HepG2 (cell line): Measurements from ENCODE around the gene ATP10A. TPM values are rescaled to one million over a fixed set of nuclear protein-coding genes. Genes with fewer than 3 reads are reported as not detected.

Experiments
- ATAC-seq: fragments of 200-7000 bp; cut with Tn5 transposase; 3 replicates; pipeline ENCODE4 v1.9.1; 2020; ENCODE audit warnings: mild to moderate bottlenecking, moderate library complexity
- BruUV-seq: library from RNA; stranded (reverse); fragments of 400-500 nt; replicated peaks from 2 replicates; lab custom pipeline; 2021; lab: Mats Ljungman, UMichigan
- CTCF ChIA-PET: fragments of 300-600 bp; formaldehyde crosslinking; extraction: SDS; loops from one replicate; lab custom pipeline; 2021; ENCODE audit warnings: low total read pairs, inconsistent platforms, low intra/inter-chr PET ratio; lab: Yijun Ruan, JAX
- POLR2A ChIA-PET: fragments of 350-600 bp; sonication (Branson Sonifier 250); formaldehyde crosslinking; loops from one replicate; lab custom pipeline; 2020; ENCODE audit warnings: antibody characterized with exemption, inconsistent platforms; lab: Yijun Ruan, JAX
- DNase-seq: peaks from one replicate; pipeline ENCODE4 v3.0.0-alpha.2; 2015; ENCODE audit warnings: low spot score
- FAIRE-seq: peaks from 3 replicates; lab custom pipeline; 2011; peaks lifted over from hg19 to GRCh38; lab: Jason Lieb, UNC
- H2AFZ ChIP-seq: one replicate; pipeline ENCODE4 v1.6.1; 2011; ENCODE audit warnings: low read length, inconsistent platforms
- H3K27ac ChIP-seq: fragments of 300-600 bp; 3 replicates; pipeline ENCODE4 v1.8.0; 2011; ENCODE audit warnings: mixed run types, mild to moderate bottlenecking, mixed read lengths, low read length, inconsistent platforms; ENCODE audit not compliant: insufficient read depth; ENCODE audit errors: extremely low read length
- H3K27me3 ChIP-seq, 2 experiments: fragments of 200-600 bp in 1 of 2; 2 replicates in 1 of 2; 3 replicates in 1 of 2; pipeline versions ENCODE4 v1.6.0 to v1.8.0; 2011; ENCODE audit warnings: low read length in 2 of 2, mild to moderate bottlenecking in 2 of 2, moderate library complexity in 2 of 2, inconsistent platforms in 1 of 2; ENCODE audit not compliant: insufficient read depth in 2 of 2, control insufficient read depth in 1 of 2
- H3K36me3 ChIP-seq, 2 experiments: fragments of 200-600 bp in 1 of 2; replicated peaks in 1 of 2; 2 replicates in 1 of 2; 3 replicates in 1 of 2; pipeline versions ENCODE4 v1.5.1 to v1.8.0; 2011; ENCODE audit warnings: low read length in 2 of 2, inconsistent platforms in 1 of 2; ENCODE audit not compliant: insufficient read depth in 2 of 2, control insufficient read depth in 1 of 2
- H3K4me1 ChIP-seq: 2 replicates; pipeline ENCODE4 v1.5.1; 2012; ENCODE audit warnings: low read length, inconsistent platforms; ENCODE audit not compliant: insufficient read depth
- H3K4me2 ChIP-seq: 2 replicates; pipeline ENCODE4 v1.6.0; 2011; ENCODE audit warnings: low read depth, low read length, inconsistent platforms
- H3K4me3 ChIP-seq, 3 experiments: fragments of 200-600 bp in 1 of 3; sonication (generic), shearing (Covaris generic) in 1 of 3; replicated peaks in 1 of 3; 2 replicates each; pipeline ENCODE4 v1.5.1; 2011 to 2016; ENCODE audit warnings: low read length in 3 of 3, inconsistent platforms in 2 of 3, low read depth in 2 of 3, mild to moderate bottlenecking in 2 of 3, control low read depth in 1 of 3, mixed read lengths in 1 of 3; ENCODE audit not compliant: insufficient read depth in 1 of 3
- H3K79me2 ChIP-seq: one replicate; pipeline ENCODE4 v1.6.1; 2011; ENCODE audit warnings: low read length, inconsistent platforms; ENCODE audit not compliant: insufficient read depth
- H3K9ac ChIP-seq: 2 replicates; pipeline ENCODE4 v1.6.0; 2011; ENCODE audit warnings: mild to moderate bottlenecking, low read depth, low read length, inconsistent platforms; ENCODE audit not compliant: insufficient read depth
- H3K9me3 ChIP-seq: 2 replicates; pipeline ENCODE4 v1.5.1; 2012; ENCODE audit warnings: mild to moderate bottlenecking, low read length
- H4K20me1 ChIP-seq: 2 replicates; pipeline ENCODE4 v1.6.0; 2011; ENCODE audit warnings: inconsistent platforms, mild to moderate bottlenecking, low read length, moderate library complexity; ENCODE audit not compliant: insufficient read depth
- FOXK1 ChIP-seq: sonication (generic); formaldehyde crosslinking; IDR thresholded peaks from 2 replicates; pipeline ENCODE4 v1.4.0; 2020; ENCODE audit warnings: low read depth, missing genetic modification reagents, borderline replicate concordance
- FOXP1 ChIP-seq, 2 experiments: fragments of 450-650 bp in 1 of 2; IDR thresholded peaks; 2 replicates each; pipeline ENCODE4 v1.6.1; 2017 to 2018; ENCODE audit warnings: antibody characterized with exemption in 1 of 2
- PAX8 ChIP-seq: sonication (generic); formaldehyde crosslinking; IDR thresholded peaks from 2 replicates; pipeline ENCODE4 v1.8.0; 2022; ENCODE audit warnings: mild to moderate bottlenecking, missing genetic modification reagents, borderline replicate concordance
- RERE ChIP-seq: IDR thresholded peaks from 2 replicates; pipeline ENCODE4 v1.6.1; 2016; ENCODE audit warnings: low read depth, missing genetic modification reagents, missing compliant biosample characterization
- SNAPC2 ChIP-seq: sonication (generic); formaldehyde crosslinking; IDR thresholded peaks from 2 replicates; pipeline ENCODE4 v1.8.1; 2022; ENCODE audit warnings: mild to moderate bottlenecking, missing genetic modification reagents
- XRCC5 ChIP-seq: fragments of 200-400 bp; formaldehyde crosslinking; optimal IDR thresholded peaks from 2 replicates; pipeline ENCODE3; 2017; ENCODE audit warnings: mild to moderate bottlenecking, low read length
- ZFP1 ChIP-seq: IDR thresholded peaks from 2 replicates; pipeline ENCODE4 v1.6.1; 2016
- WGBS: methylation state at CpG from one replicate; pipeline ENCODE4 v1.1.6; 2017; ENCODE audit warnings: low lambda C conversion rate; 5-methylcytosine and 5-hydroxymethylcytosine counted together
- in situ Hi-C: cut with HindIII; loops from 2 replicates; pipeline ENCODE4 v1.10.0; 2017; ENCODE audit warnings: low pct_unique_long_range_greater_than_20kb; ENCODE audit not compliant: extremely low pct_ligation_motif_present
- intact Hi-C: fragments of 100-400 bp; cut with micrococcal nuclease; formaldehyde crosslinking; loops from one replicate; pipeline ENCODE4 v1.10.0; 2022; ENCODE audit not compliant: unreplicated experiment
- polyA plus RNA-seq, 8 experiments: library from polyadenylated mRNA; depleted of rRNA in 3 of 8; stranded (reverse) in 7 of 8; unstranded in 1 of 8; fragments of >200 nt; fragmentation: Illumina TruSeq in 4 of 8; extraction: Trizol in 4 of 8; gene quantifications; 2 replicates each; pipeline versions ENCODE4 v1.2.1 to v1.2.3, GENCODE V29; 2011 to 2016; ENCODE audit warnings: low read depth in 4 of 8, missing spikeins in 1 of 8, mixed read lengths in 1 of 8; ENCODE audit not compliant: insufficient read depth in 1 of 8
- total RNA-seq, 5 experiments: library from RNA; depleted of rRNA; stranded (reverse); fragments of >200 nt; fragmentation: Illumina TruSeq; extraction: Trizol; gene quantifications; 2 replicates each; pipeline ENCODE4 v1.2.3, GENCODE V29; 2016; ENCODE audit warnings: low read depth in 1 of 5
- TF ChIP-seq, protein P1 (sequence below): sonication (generic); formaldehyde crosslinking; IDR thresholded peaks from 2 replicates; pipeline ENCODE4 v1.8.0; 2022; ENCODE audit warnings: mild to moderate bottlenecking, missing genetic modification reagents, moderate library complexity
- TF ChIP-seq, protein P2 (sequence below): sonication (generic); formaldehyde crosslinking; IDR thresholded peaks from 2 replicates; pipeline ENCODE4 v1.8.0; 2022; ENCODE audit warnings: missing genetic modification reagents, mild to moderate bottlenecking, moderate library complexity, borderline replicate concordance

Gene ATP10A
- total and polyA plus RNA-seq, 2 of the 13 experiments (the other 11 are each of a cell fraction or from before 2014, with no cell fraction given), result 0.58 to 4.2 TPM

DNA sequence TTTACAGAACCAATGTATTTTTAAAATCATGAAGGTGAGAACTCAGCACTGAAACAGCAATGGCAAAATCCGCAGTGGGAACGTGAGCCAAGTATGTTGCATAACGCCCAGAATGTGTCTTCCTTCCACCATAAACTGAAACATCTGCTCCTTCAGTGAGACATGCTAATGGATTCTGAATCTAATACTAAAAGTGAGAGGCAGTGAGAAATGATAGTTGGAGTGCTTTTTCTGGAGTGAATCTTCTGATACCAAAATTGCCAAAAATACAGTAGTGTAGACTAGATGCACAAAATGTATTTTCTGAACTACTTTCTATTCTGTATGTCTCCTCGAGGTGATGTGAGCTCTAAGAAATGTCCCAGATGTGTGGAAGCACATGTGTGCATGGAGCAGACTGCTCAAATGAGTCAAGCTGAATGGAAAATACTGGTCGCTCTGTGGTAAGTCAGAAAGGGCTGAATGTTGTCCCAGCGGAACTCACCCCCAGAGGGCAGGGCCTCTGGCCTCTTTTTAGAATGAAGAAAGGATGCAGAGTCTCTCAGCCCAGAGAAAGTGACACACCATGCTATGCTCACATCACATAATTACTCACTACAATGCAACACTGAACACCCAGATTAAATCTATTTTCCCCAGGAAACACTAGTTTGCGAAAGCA is 73.0 kb downstream of the ATP10A start (continued):
- no peak for TF ChIP-seq FOXP1 (IDR thresholded peaks at IDR 0.05)
- TF ChIP-seq FOXP1 (CRISPR knock-in tag; IDR thresholded peaks at IDR 0.05), result no peak
- TF ChIP-seq, protein P1, sequence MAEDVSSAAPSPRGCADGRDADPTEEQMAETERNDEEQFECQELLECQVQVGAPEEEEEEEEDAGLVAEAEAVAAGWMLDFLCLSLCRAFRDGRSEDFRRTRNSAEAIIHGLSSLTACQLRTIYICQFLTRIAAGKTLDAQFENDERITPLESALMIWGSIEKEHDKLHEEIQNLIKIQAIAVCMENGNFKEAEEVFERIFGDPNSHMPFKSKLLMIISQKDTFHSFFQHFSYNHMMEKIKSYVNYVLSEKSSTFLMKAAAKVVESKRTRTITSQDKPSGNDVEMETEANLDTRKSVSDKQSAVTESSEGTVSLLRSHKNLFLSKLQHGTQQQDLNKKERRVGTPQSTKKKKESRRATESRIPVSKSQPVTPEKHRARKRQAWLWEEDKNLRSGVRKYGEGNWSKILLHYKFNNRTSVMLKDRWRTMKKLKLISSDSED (CRISPR knock-in tag), result no peak
- no peak for TF ChIP-seq FOXK1 (CRISPR knock-in tag)
- no peak for TF ChIP-seq ZFP1 (CRISPR knock-in tag)

DNA sequence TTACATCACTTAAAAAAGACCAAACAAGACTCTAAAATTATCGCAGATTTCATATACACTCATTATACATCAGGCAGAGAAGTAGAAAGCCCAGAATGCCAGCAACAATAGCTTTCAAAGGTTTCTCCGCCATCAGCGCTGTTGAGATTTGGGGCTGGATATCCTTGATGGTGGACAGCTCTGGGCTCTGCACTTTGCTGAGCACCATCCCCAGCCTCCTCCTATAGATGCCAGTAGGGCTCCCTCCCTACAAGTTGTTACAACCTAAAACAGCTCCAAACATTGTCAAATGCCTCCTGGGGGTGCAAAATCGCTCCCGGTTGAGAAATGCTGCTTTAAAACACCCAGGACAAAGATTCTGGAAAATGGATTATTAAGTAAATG is 73.5 kb downstream of the ATP10A start:
- intact Hi-C loops, result no loop called here
- DNase-seq, result no peak
- WGBS, result 67% methylated on average over 5 of the region's 5 CpGs
- in situ Hi-C loops, result no loop called here
- peaks cover 21% of the 10 kb centered on the region for H3K4me1 ChIP-seq
- no peaks in the 10 kb centered on the region for H3K9me3 ChIP-seq
- no peak overlapping the region for H2AFZ ChIP-seq
- H3K9ac ChIP-seq, result no peak overlapping the region
- ChIA-PET CTCF (no interaction called here), POLR2A (no interaction called here)
- no peaks in the 10 kb centered on the region for H3K27me3 ChIP-seq
- no peaks in the 10 kb centered on the region for H3K79me2 ChIP-seq
- TF ChIP-seq XRCC5, result no peak
- TF ChIP-seq, protein P2, sequence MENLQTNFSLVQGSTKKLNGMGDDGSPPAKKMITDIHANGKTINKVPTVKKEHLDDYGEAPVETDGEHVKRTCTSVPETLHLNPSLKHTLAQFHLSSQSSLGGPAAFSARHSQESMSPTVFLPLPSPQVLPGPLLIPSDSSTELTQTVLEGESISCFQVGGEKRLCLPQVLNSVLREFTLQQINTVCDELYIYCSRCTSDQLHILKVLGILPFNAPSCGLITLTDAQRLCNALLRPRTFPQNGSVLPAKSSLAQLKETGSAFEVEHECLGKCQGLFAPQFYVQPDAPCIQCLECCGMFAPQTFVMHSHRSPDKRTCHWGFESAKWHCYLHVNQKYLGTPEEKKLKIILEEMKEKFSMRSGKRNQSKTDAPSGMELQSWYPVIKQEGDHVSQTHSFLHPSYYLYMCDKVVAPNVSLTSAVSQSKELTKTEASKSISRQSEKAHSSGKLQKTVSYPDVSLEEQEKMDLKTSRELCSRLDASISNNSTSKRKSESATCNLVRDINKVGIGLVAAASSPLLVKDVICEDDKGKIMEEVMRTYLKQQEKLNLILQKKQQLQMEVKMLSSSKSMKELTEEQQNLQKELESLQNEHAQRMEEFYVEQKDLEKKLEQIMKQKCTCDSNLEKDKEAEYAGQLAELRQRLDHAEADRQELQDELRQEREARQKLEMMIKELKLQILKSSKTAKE (CRISPR knock-in tag), result no peak
- no peak for TF ChIP-seq PAX8
- no peak for TF ChIP-seq SNAPC2 (CRISPR knock-in tag)
- no peak for TF ChIP-seq RERE (CRISPR knock-in tag)
- H3K36me3 ChIP-seq, result no peaks in the 10 kb centered on the region
- FAIRE-seq, result no peak
- no peaks in the 10 kb centered on the region for H4K20me1 ChIP-seq
- no peak overlapping the region for H3K4me2 ChIP-seq
- no peak for ATAC-seq
- H3K4me3 ChIP-seq, result no peak overlapping the region
- BruUV-seq, result no TSS peak
- no peak overlapping the region for H3K27ac ChIP-seq
